CD14-positive monocyte (primary cell): ENCODE data around the gene FBXL4. TPM values are rescaled to one million over a fixed set of nuclear protein-coding genes. Genes with fewer than 3 reads are reported as not detected.

Source experiments
- DNase-seq, 3 donors: peaks; one replicate each; pipeline ENCODE4 v3.0.0-alpha.2; 2011 to 2022
- H2AFZ ChIP-seq: 2 replicates; pipeline ENCODE4 v1.6.0; 2012; ENCODE audit warnings: mild to moderate bottlenecking, low read depth, low read length, inconsistent platforms; ENCODE audit not compliant: insufficient read depth, poor library complexity, severe bottlenecking
- H3K27ac ChIP-seq, 2 donors: 1 replicate in 1 of 2; 2 replicates in 1 of 2; pipeline ENCODE4 v1.5.1; 2012 to 2013; ENCODE audit warnings: low read length in 2 of 2, control low read depth in 1 of 2, inconsistent platforms in 1 of 2, low read depth in 1 of 2, mild to moderate bottlenecking in 1 of 2
- H3K27me3 ChIP-seq, 2 donors: one replicate each; pipeline versions ENCODE4 v1.6.0 to v1.6.1; 2011 to 2013; ENCODE audit warnings: low read length in 2 of 2; ENCODE audit not compliant: control insufficient read depth in 2 of 2, insufficient read depth in 2 of 2
- H3K36me3 ChIP-seq, 2 donors: replicated peaks in 1 of 2; 1 replicate in 1 of 2; 2 replicates in 1 of 2; pipeline versions ENCODE4 v1.5.1 to v1.6.1; 2012 to 2013; ENCODE audit warnings: low read length in 2 of 2, control low read depth in 1 of 2, inconsistent platforms in 1 of 2, mild to moderate bottlenecking in 1 of 2; ENCODE audit not compliant: insufficient read depth in 2 of 2, control insufficient read depth in 1 of 2
- H3K4me1 ChIP-seq, 2 donors: 1 replicate in 1 of 2; 2 replicates in 1 of 2; pipeline versions ENCODE4 v1.5.1 to v1.6.1; 2012 to 2013; ENCODE audit warnings: low read length in 2 of 2, control low read depth in 1 of 2, inconsistent platforms in 1 of 2, mild to moderate bottlenecking in 1 of 2, moderate library complexity in 1 of 2; ENCODE audit not compliant: insufficient read depth in 2 of 2, control insufficient read depth in 1 of 2
- H3K4me2 ChIP-seq: replicated peaks from 2 replicates; pipeline ENCODE3; 2012; ENCODE audit warnings: low read length, moderate library complexity, mild to moderate bottlenecking; ENCODE audit not compliant: poor library complexity, severe bottlenecking; ENCODE audit errors: extremely low read depth
- H3K4me3 ChIP-seq, 3 experiments: fragments of 200-600 bp in 1 of 3; sonication (generic) in 1 of 3; replicated peaks in 1 of 3; 1 replicate in 2 of 3; 2 replicates in 1 of 3; pipeline ENCODE4 v1.5.1; 2011 to 2013; ENCODE audit warnings: low read length in 3 of 3, mild to moderate bottlenecking in 3 of 3, control low read depth in 2 of 3, low read depth in 2 of 3, inconsistent platforms in 1 of 3, moderate library complexity in 1 of 3
- H3K79me2 ChIP-seq: 2 replicates; pipeline ENCODE4 v1.6.0; 2012; ENCODE audit warnings: mild to moderate bottlenecking, control low read depth, inconsistent platforms, low read length, moderate library complexity; ENCODE audit not compliant: insufficient read depth
- H3K9ac ChIP-seq: 2 replicates; pipeline ENCODE4 v1.6.0; 2017; ENCODE audit warnings: low read length, mild to moderate bottlenecking; ENCODE audit not compliant: insufficient read depth, poor library complexity, severe bottlenecking
- H3K9me3 ChIP-seq, 2 donors: replicated peaks in 1 of 2; 1 replicate in 1 of 2; 2 replicates in 1 of 2; pipeline versions ENCODE4 v1.5.1 to v1.6.1; 2012 to 2013; ENCODE audit warnings: low read length in 2 of 2, control low read depth in 1 of 2; ENCODE audit not compliant: control insufficient read depth in 1 of 2, insufficient read depth in 1 of 2
- H4K20me1 ChIP-seq: 2 replicates; pipeline ENCODE4 v1.6.0; 2012; ENCODE audit warnings: mild to moderate bottlenecking, low read length, control low read depth, moderate library complexity; ENCODE audit not compliant: insufficient read depth
- H3K27ac Mint-ChIP-seq, 7 donors: one replicate each; pipeline ENCODE4 v1.8.0; 2020; ENCODE audit warnings: mild to moderate bottlenecking in 7 of 7, mixed read lengths in 7 of 7, moderate library complexity in 6 of 7, inconsistent platforms in 2 of 7
- H3K27me3 Mint-ChIP-seq, 3 donors: one replicate each; pipeline ENCODE4 v1.8.0; 2021 to 2022; ENCODE audit warnings: low read depth in 3 of 3, mild to moderate bottlenecking in 3 of 3, mixed read lengths in 3 of 3, moderate library complexity in 3 of 3, inconsistent platforms in 1 of 3
- H3K36me3 Mint-ChIP-seq, 2 donors: one replicate each; pipeline ENCODE4 v1.8.0; 2020; ENCODE audit warnings: mixed read lengths in 2 of 2, inconsistent platforms in 1 of 2, mild to moderate bottlenecking in 1 of 2
- H3K4me1 Mint-ChIP-seq: one replicate; pipeline ENCODE4 v1.8.0; 2020; ENCODE audit warnings: mild to moderate bottlenecking, mixed read lengths
- H3K4me3 Mint-ChIP-seq, 2 donors: one replicate each; pipeline ENCODE4 v1.8.0; 2020; ENCODE audit warnings: mild to moderate bottlenecking in 2 of 2, mixed read lengths in 2 of 2, moderate library complexity in 1 of 2
- H3K9me3 Mint-ChIP-seq, 7 donors: one replicate each; pipeline ENCODE4 v1.8.0; 2020 to 2022; ENCODE audit warnings: mixed read lengths in 7 of 7, mild to moderate bottlenecking in 6 of 7, moderate library complexity in 6 of 7, inconsistent platforms in 2 of 7
- WGBS: methylation state at CpG from one replicate; pipeline ENCODE4 v1.1.5; 2013; ENCODE audit warnings: missing lambda C conversion rate; ENCODE audit not compliant: insufficient coverage; 5-methylcytosine and 5-hydroxymethylcytosine counted together
- intact Hi-C, 2 donors: fragments of 100-400 bp; cut with micrococcal nuclease; formaldehyde crosslinking; loops; one replicate each; pipeline versions ENCODE4 v1.15.0 to v1.15.1; 2023
- polyA plus RNA-seq, 3 donors: library from polyadenylated mRNA; depleted of rRNA in 1 of 3; unstranded in 2 of 3; stranded (reverse) in 1 of 3; fragments of 300-500 nt in 2 of 3; fragments of >200 nt in 1 of 3; fragmentation: Illumina TruSeq in 2 of 3; gene quantifications; 1 replicate in 2 of 3; 2 replicates in 1 of 3; pipeline ENCODE4 v1.2.3, GENCODE V29; 2012 to 2021
- TF ChIP-seq, protein P1 (sequence below): fragments of 200-600 bp; IDR thresholded peaks from one replicate; pipeline ENCODE4 v1.8.0; 2022; ENCODE audit warnings: antibody characterized with exemption, mild to moderate bottlenecking

FBXL4 gene
- polyA plus RNA-seq, 3 donors = 5.7 to 10.9 (median 8.6) TPM

DNA sequence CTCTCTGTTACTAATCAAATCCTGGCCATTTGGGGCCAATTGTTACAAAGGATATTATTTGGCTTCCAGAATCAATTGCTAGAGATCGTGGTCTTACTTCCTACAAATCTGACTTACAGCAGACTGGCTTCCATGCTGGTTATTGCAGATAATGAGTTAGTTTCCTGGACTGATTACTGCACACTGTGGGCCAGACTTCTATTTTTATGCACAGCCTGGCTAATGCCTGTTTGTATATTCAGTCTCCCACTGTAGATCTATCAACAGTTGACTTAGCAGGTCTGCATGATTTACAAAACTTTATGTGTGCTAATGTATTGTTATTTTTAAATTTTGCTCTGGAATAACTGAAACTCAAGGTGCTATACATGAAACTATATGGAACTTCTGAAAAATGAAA lies 25.8 kb upstream of the FBXL4 start:
- H3K27ac Mint-ChIP-seq = no peak overlapping the region
- intact Hi-C loops = no loop called here
- peaks cover 0 to 5% (median 3%) of the 10 kb centered on the region in 7 donors for H3K9me3 Mint-ChIP-seq
- Histone ChIP-seq H4K20me1 (no peaks in the 10 kb centered on the region), H3K4me1 (no peaks in the 10 kb centered on the region), H2AFZ (no peak overlapping the region), H3K27me3 (no peaks in the 10 kb centered on the region), H3K79me2 (no peaks in the 10 kb centered on the region), H3K4me2 (no peak overlapping the region), H3K9ac (no peak overlapping the region), H3K9me3 (no peaks in the 10 kb centered on the region), H3K4me3 (no peak overlapping the region), H3K36me3 (no peaks in the 10 kb centered on the region), H3K27ac (no peak overlapping the region)
- WGBS = no CpG with 5 or more reads among the region's 1 CpG
- H3K36me3 Mint-ChIP-seq = no peaks in the 10 kb centered on the region
- no peak for DNase-seq
- TF ChIP-seq, protein P1, sequence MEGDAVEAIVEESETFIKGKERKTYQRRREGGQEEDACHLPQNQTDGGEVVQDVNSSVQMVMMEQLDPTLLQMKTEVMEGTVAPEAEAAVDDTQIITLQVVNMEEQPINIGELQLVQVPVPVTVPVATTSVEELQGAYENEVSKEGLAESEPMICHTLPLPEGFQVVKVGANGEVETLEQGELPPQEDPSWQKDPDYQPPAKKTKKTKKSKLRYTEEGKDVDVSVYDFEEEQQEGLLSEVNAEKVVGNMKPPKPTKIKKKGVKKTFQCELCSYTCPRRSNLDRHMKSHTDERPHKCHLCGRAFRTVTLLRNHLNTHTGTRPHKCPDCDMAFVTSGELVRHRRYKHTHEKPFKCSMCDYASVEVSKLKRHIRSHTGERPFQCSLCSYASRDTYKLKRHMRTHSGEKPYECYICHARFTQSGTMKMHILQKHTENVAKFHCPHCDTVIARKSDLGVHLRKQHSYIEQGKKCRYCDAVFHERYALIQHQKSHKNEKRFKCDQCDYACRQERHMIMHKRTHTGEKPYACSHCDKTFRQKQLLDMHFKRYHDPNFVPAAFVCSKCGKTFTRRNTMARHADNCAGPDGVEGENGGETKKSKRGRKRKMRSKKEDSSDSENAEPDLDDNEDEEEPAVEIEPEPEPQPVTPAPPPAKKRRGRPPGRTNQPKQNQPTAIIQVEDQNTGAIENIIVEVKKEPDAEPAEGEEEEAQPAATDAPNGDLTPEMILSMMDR = no peak
- peaks cover 8% of the 10 kb centered on the region for H3K4me1 Mint-ChIP-seq
- no peak overlapping the region for H3K4me3 Mint-ChIP-seq
- H3K27me3 Mint-ChIP-seq = peaks cover 0 to 3% (median 0%) of the 10 kb centered on the region in 3 donors

DNA sequence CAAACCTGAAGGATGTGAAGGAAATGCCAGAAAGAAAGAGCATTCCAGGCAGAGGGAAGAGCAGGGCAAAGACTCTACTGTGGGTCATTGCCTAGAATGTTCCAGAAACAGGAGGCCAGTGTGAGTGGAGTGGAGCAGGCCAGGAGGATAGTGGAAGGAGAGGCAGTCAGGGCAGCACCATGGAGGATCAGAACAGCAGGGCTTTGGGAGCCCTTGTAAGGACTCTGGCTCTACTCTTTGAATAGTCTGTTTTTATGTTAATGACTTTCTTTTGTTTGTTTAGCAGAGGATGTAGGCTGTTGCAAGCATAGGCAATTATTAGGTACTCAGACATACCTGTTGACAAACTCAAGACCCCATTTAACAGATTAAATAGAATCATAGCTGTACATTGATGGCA lies 23.6 kb upstream of the FBXL4 start:
- Mint-ChIP-seq H3K27ac (no peak overlapping the region), H3K9me3 (peaks cover 0 to 6% (median 3%) of the 10 kb centered on the region in 7 donors), H3K36me3 (no peaks in the 10 kb centered on the region), H3K4me1 (peaks cover 8% of the 10 kb centered on the region), H3K27me3 (peaks cover 0 to 3% (median 0%) of the 10 kb centered on the region in 3 donors), H3K4me3 (no peak overlapping the region)
- DNase-seq = no peak
- Histone ChIP-seq H4K20me1 (no peaks in the 10 kb centered on the region), H3K4me3 (no peak overlapping the region), H3K4me1 (no peaks in the 10 kb centered on the region), H3K27ac (no peak overlapping the region), H2AFZ (no peak overlapping the region), H3K9ac (no peak overlapping the region), H3K4me2 (no peak overlapping the region), H3K27me3 (no peaks in the 10 kb centered on the region), H3K36me3 (no peaks in the 10 kb centered on the region), H3K9me3 (no peaks in the 10 kb centered on the region), H3K79me2 (no peaks in the 10 kb centered on the region)
- TF ChIP-seq, protein P1 = no peak
- intact Hi-C loops = no loop called here
